Globus pallidus (tissue), 1 donor: ENCODE measurements around the gene GAS7.
A peak's percentile ranks its signal among the peaks of the same experiment; 100 is the strongest.

Experiments
- DNase-seq: peaks from one replicate; pipeline ENCODE4 v3.0.0-alpha.2; 2015; ENCODE audit warnings: low spot score

GAS7 gene

DNA sequence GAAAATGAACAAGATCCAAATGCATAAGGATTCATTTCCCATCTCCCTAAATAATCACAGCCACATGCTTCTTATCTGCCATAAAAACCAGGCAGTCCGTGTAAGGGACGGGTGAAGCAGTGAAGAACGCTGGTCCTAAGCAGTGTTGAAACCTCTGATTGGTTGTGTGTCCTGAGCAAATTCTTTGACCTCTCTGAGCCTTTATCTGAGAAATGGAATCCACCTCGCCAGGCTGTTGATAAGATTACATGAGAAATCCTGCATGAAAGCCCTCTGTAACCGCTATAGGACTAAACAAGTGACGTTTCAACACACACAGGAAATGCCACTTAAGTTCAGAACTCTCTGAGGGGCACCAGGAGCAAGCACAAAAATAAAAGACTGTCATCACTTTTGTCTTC, 26.8 kb downstream of the GAS7 start:
- no peak for DNase-seq

DNA sequence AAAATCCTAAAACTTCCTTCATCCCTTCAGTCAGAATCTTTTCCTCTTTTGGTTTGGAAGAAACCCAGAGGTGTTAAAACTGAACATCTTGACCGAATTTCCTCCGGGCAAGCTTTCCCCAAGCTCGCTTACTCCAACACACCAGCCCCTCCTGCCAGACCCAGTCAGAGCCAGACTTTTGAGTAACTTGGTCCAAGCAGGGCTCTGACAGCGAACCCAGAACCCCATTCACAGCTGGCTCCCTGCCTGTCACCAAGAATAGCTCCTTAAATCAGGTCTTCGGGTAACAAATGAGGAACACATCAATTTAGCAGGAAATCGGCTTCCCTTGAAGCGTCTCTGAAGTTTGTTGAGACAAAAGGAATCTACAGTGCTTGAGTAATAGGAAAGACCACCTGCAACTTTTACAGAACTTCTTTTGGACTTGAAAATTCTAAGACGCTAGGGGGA, 27.3 kb downstream of the GAS7 start:
- DNase-seq: peak; percentile 53

- DNase-seq: no peak
Measured at GRCh38 chr17:10170233-10170632, 28.2 kb downstream of the GAS7 start.

DNA sequence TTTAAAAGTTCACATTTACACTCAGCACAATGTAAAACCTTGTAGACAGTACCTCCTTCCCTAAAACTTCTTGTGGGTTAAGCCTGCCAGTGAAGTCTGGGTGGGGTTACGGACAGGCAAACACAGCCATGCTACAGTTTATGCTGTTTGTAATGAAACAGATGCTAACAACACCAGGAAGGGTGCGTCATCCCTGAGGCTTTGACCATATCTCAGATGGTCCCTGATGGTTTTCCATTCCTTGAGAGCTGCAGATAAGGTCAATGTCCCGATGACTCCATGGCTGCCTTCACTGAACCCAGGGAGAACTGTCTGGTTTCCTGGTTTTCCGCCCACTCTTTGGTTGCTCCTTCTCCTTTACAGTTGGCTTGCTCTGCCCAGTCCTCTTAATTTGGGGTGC, 29.1 kb downstream of the GAS7 start:
- DNase-seq: no peak

- no peak for DNase-seq
Measured at GRCh38 chr17:10166176-10166935, 32.0 kb downstream of the GAS7 start.

DNA sequence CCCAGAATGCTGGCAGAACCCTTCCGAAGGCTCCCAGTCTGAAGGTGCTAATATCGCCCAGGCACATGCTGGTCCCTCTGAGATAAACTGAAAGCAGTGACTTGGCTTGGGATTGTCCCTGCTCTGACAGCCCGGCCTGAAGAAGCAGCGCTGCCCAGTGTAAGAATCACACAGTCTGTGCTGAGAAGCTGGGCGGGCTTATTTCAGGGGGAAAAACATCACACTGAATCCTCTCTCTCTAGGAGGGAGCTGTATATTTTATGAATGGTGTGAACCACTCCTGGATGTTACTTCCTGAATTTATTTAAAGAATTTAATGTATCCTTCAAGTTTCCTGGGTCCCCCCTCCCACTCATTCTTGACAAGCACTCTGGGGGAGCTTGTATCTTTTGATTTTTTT, 36.3 kb downstream of the GAS7 start:
- DNase-seq: no peak

- no peak for DNase-seq
Measured at GRCh38 chr17:10161386-10161785, 37.0 kb downstream of the GAS7 start.

GRCh38 chr17:10156948-10157607, 41.3 kb downstream of the GAS7 start:
- peak; percentile 73 for DNase-seq

- no peak for DNase-seq
Measured at GRCh38 chr17:10156599-10156947, 41.8 kb downstream of the GAS7 start.

DNA sequence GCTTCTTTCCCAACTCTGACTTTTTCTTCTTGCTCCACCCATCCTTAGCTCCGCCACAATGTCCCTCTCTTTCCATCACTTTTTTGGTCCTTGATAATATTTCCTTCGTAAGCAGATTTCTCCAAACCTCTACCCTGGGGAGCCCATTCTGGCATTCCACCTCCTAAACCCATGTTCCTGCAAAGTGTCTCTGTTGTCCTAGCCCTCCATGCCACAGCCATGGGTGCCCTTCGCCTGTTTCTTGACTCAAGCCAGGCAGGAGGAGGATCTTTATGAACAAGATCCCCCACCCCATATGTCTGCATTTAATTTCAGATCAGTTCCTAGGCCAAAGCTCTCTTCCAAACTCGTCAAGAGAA, 42.4 kb downstream of the GAS7 start:
- DNase-seq: no peak

DNA sequence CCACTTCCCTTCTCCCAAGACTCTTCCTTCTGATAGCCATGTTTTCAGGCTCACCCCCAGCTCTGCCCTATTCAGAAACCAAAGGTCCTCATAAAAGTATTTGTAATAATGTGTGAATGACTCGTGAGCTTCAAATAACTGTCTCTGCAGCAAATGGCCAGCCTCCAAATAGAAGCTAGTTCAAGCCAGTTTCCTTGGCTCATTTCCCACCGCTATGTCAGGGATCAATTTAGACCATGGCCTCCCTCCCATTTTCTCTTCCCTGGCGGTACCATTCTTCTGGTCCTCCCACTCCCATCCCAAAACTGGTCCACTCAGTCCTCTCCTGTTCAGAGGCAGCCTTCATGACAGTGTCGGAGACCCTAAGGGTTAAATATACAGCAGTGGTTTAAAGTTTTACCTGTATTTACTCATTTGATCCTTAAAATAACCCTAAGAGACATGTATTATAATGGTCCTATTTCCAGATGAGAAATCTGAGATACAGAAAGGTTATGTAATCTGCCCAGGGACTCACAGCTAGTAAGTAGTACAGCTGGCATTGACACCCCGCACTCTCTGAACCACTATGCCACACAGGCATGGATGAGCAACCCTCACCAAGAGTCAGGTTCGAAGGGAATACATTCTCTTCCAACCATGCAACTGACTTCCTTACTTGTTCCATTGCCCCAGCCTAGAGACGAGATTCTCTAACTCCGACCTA, 42.9 kb downstream of the GAS7 start:
- no peak for DNase-seq

DNA sequence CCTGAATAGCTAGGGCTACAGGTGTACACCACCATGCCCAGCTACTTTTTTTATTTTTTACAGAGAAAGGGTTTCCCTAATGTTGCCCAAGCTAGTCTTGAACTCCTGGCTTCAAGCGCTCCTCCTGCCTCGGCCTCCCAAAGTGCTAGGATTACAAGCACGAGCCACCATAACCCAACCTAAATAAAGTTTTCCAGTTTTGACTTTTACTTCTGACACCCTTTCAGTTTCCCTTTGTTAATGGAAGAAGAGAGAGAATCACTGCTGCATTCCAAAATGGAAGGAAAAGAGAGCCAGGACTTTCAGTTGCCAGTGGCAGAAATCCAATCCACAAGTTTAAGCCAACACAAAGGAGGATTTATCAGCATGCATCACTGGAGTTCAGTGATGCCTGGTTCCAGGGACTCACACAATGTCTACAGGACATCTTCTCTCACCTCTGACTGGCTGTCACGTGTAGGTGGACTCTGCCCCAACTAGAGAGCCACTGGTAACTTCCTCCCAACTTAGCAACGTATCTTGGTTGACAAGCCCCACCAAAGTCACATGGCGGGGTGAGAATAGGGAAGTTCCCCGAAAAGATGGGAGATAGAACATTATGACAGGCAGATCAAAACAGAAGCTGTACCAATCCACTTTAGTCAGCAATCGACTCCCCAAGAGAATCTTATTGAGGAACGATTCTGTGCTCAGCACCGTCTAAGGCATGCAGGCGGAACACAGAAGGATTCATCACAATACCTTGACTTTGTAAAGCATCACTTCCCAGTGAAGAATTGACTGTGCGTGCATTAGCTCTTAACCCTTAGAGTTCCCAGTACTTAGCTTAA, 46.5 kb downstream of the GAS7 start:
- DNase-seq: peak; percentile 50

DNA sequence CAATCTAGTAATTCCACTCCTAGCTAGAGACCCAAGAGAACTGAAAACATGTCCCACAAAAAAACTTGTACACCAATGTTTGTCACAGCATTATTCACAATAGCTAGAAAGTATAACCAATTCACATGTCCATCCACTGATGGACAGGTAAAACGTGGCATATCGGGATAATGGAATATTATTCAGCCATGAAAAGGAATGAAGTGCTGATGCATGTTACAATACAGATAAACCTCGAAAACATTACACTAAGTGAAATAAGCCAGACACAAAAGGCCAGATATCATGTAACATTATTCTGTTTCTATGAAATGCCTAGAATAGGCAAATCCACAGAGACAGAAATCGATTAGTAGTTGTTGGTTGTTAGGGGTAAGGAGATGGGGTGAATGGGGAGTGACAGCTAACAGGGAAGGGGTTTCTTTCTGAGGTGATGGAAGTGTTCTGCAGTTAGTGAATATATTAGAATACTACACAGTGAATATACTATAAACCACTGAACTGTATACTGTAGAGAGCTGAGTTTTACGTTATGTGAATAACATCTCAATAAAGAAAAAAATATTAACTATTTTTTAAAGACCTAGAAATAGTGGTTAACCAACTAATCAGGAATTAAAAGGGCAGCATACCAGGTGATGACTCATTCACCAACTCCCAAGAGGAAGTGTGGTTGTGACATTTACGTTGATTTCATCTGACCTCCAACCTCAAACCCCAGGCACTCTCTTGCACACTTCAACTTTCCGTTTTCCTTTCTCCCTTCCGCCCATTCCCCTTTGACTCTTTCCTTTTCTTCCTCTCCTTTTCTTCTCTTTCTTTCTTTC, 48.6 kb downstream of the GAS7 start:
- no peak for DNase-seq

- DNase-seq: no peak
Measured at GRCh38 chr17:10147761-10148415, 50.5 kb downstream of the GAS7 start.

GRCh38 chr17:10147040-10147439, 51.4 kb downstream of the GAS7 start:
- no peak for DNase-seq

- DNase-seq: no peak
Measured at GRCh38 chr17:10144982-10145381, 53.4 kb downstream of the GAS7 start.

- no peak for DNase-seq
Measured at GRCh38 chr17:10144456-10144855, 54.0 kb downstream of the GAS7 start.

DNA sequence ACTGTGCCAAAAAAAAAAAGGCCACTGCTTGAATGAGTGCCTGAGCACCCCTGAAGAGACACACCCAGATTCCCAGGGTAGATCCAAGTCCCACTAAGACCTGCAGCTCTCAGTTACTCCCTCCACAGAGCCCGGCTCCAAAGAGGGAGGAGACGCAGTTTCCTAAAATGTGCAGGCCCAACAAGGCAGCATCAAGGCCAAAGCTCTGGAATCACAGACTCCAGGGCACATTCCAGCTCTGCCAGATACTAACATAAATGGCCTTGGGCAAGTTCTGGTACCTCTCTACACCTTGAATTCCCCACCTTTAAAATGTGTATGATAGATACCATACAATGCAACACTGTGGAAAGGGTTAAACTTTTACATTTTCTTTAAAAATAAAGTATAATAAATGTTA, 57.0 kb downstream of the GAS7 start:
- DNase-seq: no peak

DNA sequence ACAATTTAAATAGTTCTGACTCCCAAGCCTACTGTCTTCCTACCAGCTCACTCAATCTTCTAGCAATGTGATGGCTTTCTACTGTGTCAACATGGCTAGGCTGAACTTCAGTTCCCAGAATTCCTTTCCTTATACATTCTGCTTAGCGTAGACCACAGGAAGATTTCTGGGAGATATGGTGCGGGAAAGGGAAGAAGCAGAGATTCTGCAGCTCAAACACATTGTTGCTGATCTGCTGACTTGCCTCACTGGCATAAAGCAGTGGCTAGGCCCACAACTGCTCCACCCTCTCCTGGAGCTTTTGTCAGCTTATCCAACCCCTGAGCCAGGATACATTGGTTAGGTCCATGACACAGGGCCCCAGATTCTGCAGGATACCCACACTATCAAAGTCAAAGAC, 58.8 kb downstream of the GAS7 start:
- DNase-seq: no peak

DNA sequence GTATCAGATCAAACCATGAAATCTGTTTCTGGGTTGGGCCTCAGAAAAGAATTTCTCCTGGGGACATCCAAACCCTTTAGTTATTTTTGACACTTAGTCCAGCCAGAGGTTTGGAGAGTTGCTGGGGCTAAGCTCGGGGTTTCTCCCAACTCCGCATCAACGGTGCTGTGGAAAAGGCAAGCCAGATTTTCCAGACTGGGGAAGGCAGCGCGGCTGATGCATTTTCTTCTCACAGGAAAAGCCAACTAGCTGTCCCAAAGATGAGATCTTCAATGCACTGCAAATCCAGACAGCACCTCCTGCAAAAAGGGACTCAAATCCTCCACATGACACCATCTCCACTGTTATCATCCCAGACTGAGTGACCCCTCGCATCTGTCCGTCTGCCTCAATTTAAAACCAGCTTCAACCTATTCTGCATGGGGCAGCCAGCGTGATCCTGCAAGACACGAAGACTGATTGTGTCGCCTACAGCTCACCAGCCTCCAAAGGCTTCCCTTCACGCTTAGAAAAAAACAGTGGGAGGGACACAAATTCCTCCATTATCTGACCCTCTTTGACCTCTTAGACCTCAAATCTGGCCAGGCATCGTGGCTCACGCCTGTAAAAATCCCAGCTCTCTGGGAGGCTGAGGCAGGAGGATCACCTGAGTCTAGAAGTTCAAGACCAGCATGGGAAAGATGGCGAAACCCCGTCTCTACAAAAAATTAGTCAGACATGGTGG, 62.0 kb downstream of the GAS7 start:
- DNase-seq: no peak
